Measurements from ENCODE around the gene STX3. TPM values are rescaled to one million over a fixed set of nuclear protein-coding genes. Genes with fewer than 3 reads are reported as not detected.
A peak's percentile ranks its signal among the peaks of the same experiment; 100 is the strongest.

STX3 gene
- total and polyA plus RNA-seq, 2 of the 4 experiments (the other 2 are of a cell fraction), result 5.0 to 5.4 TPM

GRCh38 chr11:59754494-59754858 lies 700 bp upstream of the STX3 start:
- Histone ChIP-seq H3K79me1 (ENCODE audit: low read depth in 1 of 2, low read length in 2 of 2) (peaks cover 0 to 23% of the 10 kb centered on the region in 2 experiments; a peak in 3 of 4 replicates), H3K36me3 (ENCODE audit: control insufficient read depth, insufficient read depth, low read length) (no peaks in the 10 kb centered on the region), H4K8ac (ENCODE audit: low read depth in 2 of 2, low read length in 2 of 2) (no peak overlapping the region; a peak in 1 of 4 replicates), H3K14ac (replicated peaks; ENCODE audit: low read depth, low read length) (no peak overlapping the region; the same call in 1 of the 2 replicates), H2AK5ac (ENCODE audit: low read depth, low read length) (no peak overlapping the region), H2BK120ac (ENCODE audit: low read depth, low read length) (no peak overlapping the region), H2BK5ac (ENCODE audit: low read depth, low read length, poor library complexity, severe bottlenecking) (no peak overlapping the region), H4K5ac (ENCODE audit: low read depth, low read length) (no peak overlapping the region), H3K4ac (ENCODE audit: low read depth, low read length) (no peak overlapping the region), H3K56ac (ENCODE audit: extremely low read depth, insufficient read depth, low read length) (no peak overlapping the region), H2AFZ (replicated peaks; ENCODE audit: low read length, poor library complexity) (peak overlapping the region; percentile 96), H2BK20ac (ENCODE audit: low read depth, low read length) (no peak overlapping the region), H4K20me1 (ENCODE audit: insufficient read depth, low read length) (peaks cover 5% of the 10 kb centered on the region; the same call in 1 of the 2 replicates), H3K23ac (ENCODE audit: low read depth, low read length) (peak overlapping the region; percentile 70; the same call in 1 of the 2 replicates), H3K4me1 (ENCODE audit: control insufficient read depth, insufficient read depth, low read length) (peaks cover 5% of the 10 kb centered on the region), H3K9me1 (ENCODE audit: insufficient read depth, low read length) (peaks cover 5% of the 10 kb centered on the region; the same call in 1 of the 2 replicates), H3K4me2 (ENCODE audit: low read depth, low read length) (peak overlapping the region; percentile 77), H3K18ac (ENCODE audit: low read depth, low read length) (no peak overlapping the region), H3K9me3 (ENCODE audit: control insufficient read depth, insufficient read depth, low read length) (no peaks in the 10 kb centered on the region), H2BK15ac (ENCODE audit: low read depth, low read length) (no peak overlapping the region), H3K27me3 (ENCODE audit: control insufficient read depth, insufficient read depth, low read length) (no peaks in the 10 kb centered on the region), H3K27ac (ENCODE audit: insufficient read depth, low read length) (no peak overlapping the region), H3K4me3 (ENCODE audit: insufficient read depth, low read depth, low read length) (peak overlapping the region; percentile 83), H4K91ac (ENCODE audit: insufficient read depth, low read depth, low read length) (no peak overlapping the region), H2AK9ac (replicated peaks; ENCODE audit: low read depth, low read length, poor library complexity) (no peak overlapping the region), H3K9ac (ENCODE audit: low read depth, low read length) (peak overlapping the region; percentile 61)
- in situ Hi-C loops (cut with MboI; ENCODE audit: low sequenced_read_pairs) (no loop called here), intact Hi-C loops (cut with micrococcal nuclease) (loop anchor here (1.0 to 5.0 kb wide), 6 partner anchors 48 to 438 kb away; partner anchors contain the start of genes MRPL16 and PATL1), dilution Hi-C loops (cut with HindIII; ENCODE audit: low sequenced_read_pairs, unreplicated experiment) (no loop called here)
- no TSS peak for BruUV-seq (replicated peaks)
- no peak for TF ChIP-seq ELK1 (IDR thresholded peaks at IDR 0.05; ENCODE audit: borderline replicate concordance, low read depth, low read length)
- TF ChIP-seq FOS (IDR thresholded peaks at IDR 0.05; ENCODE audit: low read depth, low read length), result no peak
- TF ChIP-seq RFX5 (IDR thresholded peaks at IDR 0.05; ENCODE audit: low read depth, low read length), result no peak
- TF ChIP-seq, protein P1, sequence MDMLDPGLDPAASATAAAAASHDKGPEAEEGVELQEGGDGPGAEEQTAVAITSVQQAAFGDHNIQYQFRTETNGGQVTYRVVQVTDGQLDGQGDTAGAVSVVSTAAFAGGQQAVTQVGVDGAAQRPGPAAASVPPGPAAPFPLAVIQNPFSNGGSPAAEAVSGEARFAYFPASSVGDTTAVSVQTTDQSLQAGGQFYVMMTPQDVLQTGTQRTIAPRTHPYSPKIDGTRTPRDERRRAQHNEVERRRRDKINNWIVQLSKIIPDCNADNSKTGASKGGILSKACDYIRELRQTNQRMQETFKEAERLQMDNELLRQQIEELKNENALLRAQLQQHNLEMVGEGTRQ (IDR thresholded peaks at IDR 0.05; ENCODE audit: low read depth, low read length), result no peak
- TF ChIP-seq CEBPB (IDR thresholded peaks at IDR 0.05; ENCODE audit: low read depth, low read length), result no peak
- no peak for TF ChIP-seq MXI1 (IDR thresholded peaks at IDR 0.05; ENCODE audit: borderline replicate concordance, low read depth, low read length)
- no peak for TF ChIP-seq RCOR1 (IDR thresholded peaks at IDR 0.05; ENCODE audit: insufficient replicate concordance, low read length)
- TF ChIP-seq, protein P2, sequence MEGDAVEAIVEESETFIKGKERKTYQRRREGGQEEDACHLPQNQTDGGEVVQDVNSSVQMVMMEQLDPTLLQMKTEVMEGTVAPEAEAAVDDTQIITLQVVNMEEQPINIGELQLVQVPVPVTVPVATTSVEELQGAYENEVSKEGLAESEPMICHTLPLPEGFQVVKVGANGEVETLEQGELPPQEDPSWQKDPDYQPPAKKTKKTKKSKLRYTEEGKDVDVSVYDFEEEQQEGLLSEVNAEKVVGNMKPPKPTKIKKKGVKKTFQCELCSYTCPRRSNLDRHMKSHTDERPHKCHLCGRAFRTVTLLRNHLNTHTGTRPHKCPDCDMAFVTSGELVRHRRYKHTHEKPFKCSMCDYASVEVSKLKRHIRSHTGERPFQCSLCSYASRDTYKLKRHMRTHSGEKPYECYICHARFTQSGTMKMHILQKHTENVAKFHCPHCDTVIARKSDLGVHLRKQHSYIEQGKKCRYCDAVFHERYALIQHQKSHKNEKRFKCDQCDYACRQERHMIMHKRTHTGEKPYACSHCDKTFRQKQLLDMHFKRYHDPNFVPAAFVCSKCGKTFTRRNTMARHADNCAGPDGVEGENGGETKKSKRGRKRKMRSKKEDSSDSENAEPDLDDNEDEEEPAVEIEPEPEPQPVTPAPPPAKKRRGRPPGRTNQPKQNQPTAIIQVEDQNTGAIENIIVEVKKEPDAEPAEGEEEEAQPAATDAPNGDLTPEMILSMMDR (conservative IDR thresholded peaks at IDR 0.05; ENCODE audit: low read depth, low read length), result no peak
- TF ChIP-seq MAFK (IDR thresholded peaks at IDR 0.05; ENCODE audit: low read depth, low read length), result no peak
- TF ChIP-seq POLR2A (IDR thresholded peaks at IDR 0.05; ENCODE audit: low read depth, low read length), result no peak
- no peak for TF ChIP-seq MAZ (IDR thresholded peaks at IDR 0.05; ENCODE audit: borderline replicate concordance, low read depth, low read length)
- no peak for TF ChIP-seq BHLHE40 (IDR thresholded peaks at IDR 0.05; ENCODE audit: low read depth, low read length)
- no peak for TF ChIP-seq SMC3 (IDR thresholded peaks at IDR 0.05; ENCODE audit: low read depth, low read length)
- TF ChIP-seq CHD1 (IDR thresholded peaks at IDR 0.05; ENCODE audit: low read depth, low read length), result no peak
- TF ChIP-seq RAD21 (IDR thresholded peaks at IDR 0.05; ENCODE audit: low read length), result no peak
- no peak for TF ChIP-seq NFE2L2 (IDR thresholded peaks at IDR 0.05; ENCODE audit: low read depth, low read length)
- ChIA-PET POLR2A (ENCODE audit: unreplicated experiment) (no interaction called here), CTCF (interaction anchor here (0.6 to 1.9 kb wide), 5 partner anchors 9 to 47 kb away, joined by 3 to 5 read pairs (median 4); no protein-coding TSS in a partner anchor)
- WGBS, 2 experiments (ENCODE audit: extremely low coverage in 2 of 2, insufficient read length in 1 of 2), result 1% methylated on average over 15 of the region's 20 CpGs; no CpG with 5 or more reads in 1 of the 2 experiments
- ATAC-seq (ENCODE audit: low read depth), result no peak
- peak; percentile 3 for DNase-seq
